Suprapubic skin (tissue), 4 donors: ENCODE measurements around the gene PMEL. TPM values are rescaled to one million over a fixed set of nuclear protein-coding genes. Genes with fewer than 3 reads are reported as not detected.

Source experiments
- DNase-seq, 2 donors: peaks; one replicate each; pipeline ENCODE4 v3.0.0-alpha.2; 2019; ENCODE audit warnings: low spot score in 2 of 2
- H3K27ac ChIP-seq: fragments of 200-600 bp; sonication (generic); one replicate; pipeline ENCODE4 v1.5.1; 2019
- H3K27me3 ChIP-seq: fragments of 200-600 bp; sonication (generic); one replicate; pipeline ENCODE4 v1.5.1; 2019
- H3K36me3 ChIP-seq: fragments of 200-600 bp; sonication (generic); one replicate; pipeline ENCODE4 v1.5.1; 2019
- H3K4me1 ChIP-seq: fragments of 200-600 bp; sonication (generic); one replicate; pipeline ENCODE4 v1.5.1; 2019
- H3K4me3 ChIP-seq: fragments of 200-600 bp; sonication (generic); one replicate; pipeline ENCODE4 v1.5.1; 2019; ENCODE audit warnings: mild to moderate bottlenecking
- H3K9me3 ChIP-seq: fragments of 200-600 bp; sonication (generic); one replicate; pipeline ENCODE4 v1.5.1; 2019
- EP300 ChIP-seq: sonication (generic); formaldehyde crosslinking; IDR thresholded peaks from one replicate; pipeline ENCODE4 v1.6.1; 2017; ENCODE audit warnings: antibody characterized with exemption
- POLR2A ChIP-seq, 2 donors: fragments of 450-650 bp; IDR thresholded peaks; one replicate each; pipeline ENCODE4 v1.6.1; 2017; ENCODE audit warnings: antibody characterized with exemption in 2 of 2, mild to moderate bottlenecking in 2 of 2, moderate library complexity in 2 of 2
- POLR2AphosphoS5 ChIP-seq, 3 donors: sonication (generic); formaldehyde crosslinking; IDR thresholded peaks; one replicate each; pipeline ENCODE4 v1.6.1; 2017; ENCODE audit warnings: antibody characterized with exemption in 3 of 3
- WGBS: methylation state at CpG from one replicate; pipeline ENCODE4 v1.1.5; 2018; 5-methylcytosine and 5-hydroxymethylcytosine counted together
- total RNA-seq, 4 donors: library from RNA; depleted of rRNA; stranded (reverse); fragments of >200 nt; gene quantifications; one replicate each; pipeline ENCODE4 v1.1.0, GENCODE V29; 2016
- TF ChIP-seq, protein P1 (sequence below), 2 donors: fragments of 200-600 bp in 1 of 2; fragments of 450-650 bp in 1 of 2; sonication (generic) in 1 of 2; IDR thresholded peaks; one replicate each; pipeline ENCODE4 v1.5.1; 2016 to 2019; ENCODE audit warnings: antibody characterized with exemption in 2 of 2, mild to moderate bottlenecking in 1 of 2, moderate library complexity in 1 of 2

PMEL gene
- total RNA-seq, 4 donors from 2014 or later: 54.4 to 188 (median 71.7) TPM

DNA sequence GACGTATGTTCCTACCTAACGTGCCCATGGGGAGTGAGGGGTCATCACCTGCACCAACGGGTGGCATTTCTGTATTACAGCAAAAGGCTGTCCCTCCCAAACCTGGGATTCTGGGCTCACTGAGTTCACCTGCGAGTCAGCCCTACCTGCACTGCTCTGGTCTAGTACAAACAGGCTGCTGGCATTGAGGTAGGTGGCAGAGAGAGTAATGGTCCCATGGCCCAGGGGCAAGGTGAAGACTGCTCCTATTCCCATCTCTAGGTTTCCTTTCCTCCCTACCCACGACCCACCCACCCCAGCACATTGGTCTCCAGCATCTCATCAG is 31.7 kb upstream of the PMEL start:
- peak overlapping the region; percentile 59 for H3K4me3 ChIP-seq
- no peak for TF ChIP-seq POLR2A (IDR thresholded peaks at IDR 0.05)
- no peak for TF ChIP-seq POLR2AphosphoS5 (IDR thresholded peaks at IDR 0.05)
- TF ChIP-seq EP300: no peak
- TF ChIP-seq, protein P1, sequence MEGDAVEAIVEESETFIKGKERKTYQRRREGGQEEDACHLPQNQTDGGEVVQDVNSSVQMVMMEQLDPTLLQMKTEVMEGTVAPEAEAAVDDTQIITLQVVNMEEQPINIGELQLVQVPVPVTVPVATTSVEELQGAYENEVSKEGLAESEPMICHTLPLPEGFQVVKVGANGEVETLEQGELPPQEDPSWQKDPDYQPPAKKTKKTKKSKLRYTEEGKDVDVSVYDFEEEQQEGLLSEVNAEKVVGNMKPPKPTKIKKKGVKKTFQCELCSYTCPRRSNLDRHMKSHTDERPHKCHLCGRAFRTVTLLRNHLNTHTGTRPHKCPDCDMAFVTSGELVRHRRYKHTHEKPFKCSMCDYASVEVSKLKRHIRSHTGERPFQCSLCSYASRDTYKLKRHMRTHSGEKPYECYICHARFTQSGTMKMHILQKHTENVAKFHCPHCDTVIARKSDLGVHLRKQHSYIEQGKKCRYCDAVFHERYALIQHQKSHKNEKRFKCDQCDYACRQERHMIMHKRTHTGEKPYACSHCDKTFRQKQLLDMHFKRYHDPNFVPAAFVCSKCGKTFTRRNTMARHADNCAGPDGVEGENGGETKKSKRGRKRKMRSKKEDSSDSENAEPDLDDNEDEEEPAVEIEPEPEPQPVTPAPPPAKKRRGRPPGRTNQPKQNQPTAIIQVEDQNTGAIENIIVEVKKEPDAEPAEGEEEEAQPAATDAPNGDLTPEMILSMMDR (IDR thresholded peaks at IDR 0.05): no peak
- no peaks in the 10 kb centered on the region for H3K27me3 ChIP-seq
- 4% methylated on average over 5 of the region's 5 CpGs for WGBS
- H3K4me1 ChIP-seq: peaks cover 15% of the 10 kb centered on the region
- peaks cover 24% of the 10 kb centered on the region for H3K36me3 ChIP-seq
- H3K27ac ChIP-seq: peak overlapping the region; percentile 74
- DNase-seq: no peak
- no peaks in the 10 kb centered on the region for H3K9me3 ChIP-seq

DNA sequence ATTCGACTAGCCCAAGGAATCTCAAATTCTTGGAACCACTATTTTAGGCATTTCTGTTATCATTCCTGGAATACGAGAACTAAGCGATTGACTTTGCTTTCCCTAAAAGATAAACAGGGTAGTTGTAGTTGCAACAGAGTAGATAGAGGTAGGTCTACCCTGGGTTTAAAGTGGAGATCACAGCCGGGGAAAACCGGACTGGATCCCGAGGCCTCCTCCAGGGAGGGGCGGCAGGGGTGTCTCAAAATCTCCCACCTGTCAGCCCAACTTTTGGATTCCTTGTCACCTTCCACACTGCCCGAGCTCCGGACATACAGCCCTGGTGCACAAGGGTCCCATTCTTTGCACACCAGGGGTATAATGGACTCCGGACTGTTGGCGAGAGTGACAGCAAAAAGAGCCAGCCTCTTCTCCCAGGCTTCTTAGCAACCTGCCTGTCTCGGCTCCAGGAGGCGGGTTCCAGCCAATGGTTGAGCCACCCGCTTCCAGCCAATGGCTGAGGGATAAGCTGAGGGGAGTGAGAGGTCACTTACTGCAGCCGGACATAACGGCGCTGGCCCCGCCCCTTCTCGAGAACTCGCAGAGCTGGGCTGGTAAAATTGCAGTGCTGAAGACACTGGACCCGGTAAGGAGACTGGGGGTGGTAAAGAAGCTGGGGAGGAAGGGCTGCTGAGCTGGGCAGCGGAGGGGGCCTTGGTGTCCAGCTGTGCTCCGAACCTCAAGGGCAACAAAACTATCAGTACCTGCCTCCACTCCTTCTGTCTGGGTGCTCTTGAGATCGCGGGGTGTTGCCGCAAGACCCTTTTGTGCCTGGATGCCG is 31.1 kb upstream of the PMEL start, which contains the start of gene SUOX:
Gene SUOX (plus strand): TSS at position 562 of the 820 bp plus-strand sequence. CDS start 4,946 bp downstream, outside the sequence.
- peaks cover 15% of the 10 kb centered on the region for H3K4me1 ChIP-seq
- WGBS: under 1% methylated on average over 26 of the region's 27 CpGs
- H3K27ac ChIP-seq: peak within 1 kb of the TSS; percentile 74
- peak; percentile 96 to 98 for DNase-seq
- H3K36me3 ChIP-seq: peaks cover 28% of the 10 kb centered on the region
- no peaks in the 10 kb centered on the region for H3K9me3 ChIP-seq
- H3K27me3 ChIP-seq: no peaks in the 10 kb centered on the region
- H3K4me3 ChIP-seq: peak within 1 kb of the TSS; percentile 59
- TF ChIP-seq EP300: no peak
- peak in 1 of 3 donors; percentile 30 for TF ChIP-seq POLR2AphosphoS5 (IDR thresholded peaks at IDR 0.05)

DNA sequence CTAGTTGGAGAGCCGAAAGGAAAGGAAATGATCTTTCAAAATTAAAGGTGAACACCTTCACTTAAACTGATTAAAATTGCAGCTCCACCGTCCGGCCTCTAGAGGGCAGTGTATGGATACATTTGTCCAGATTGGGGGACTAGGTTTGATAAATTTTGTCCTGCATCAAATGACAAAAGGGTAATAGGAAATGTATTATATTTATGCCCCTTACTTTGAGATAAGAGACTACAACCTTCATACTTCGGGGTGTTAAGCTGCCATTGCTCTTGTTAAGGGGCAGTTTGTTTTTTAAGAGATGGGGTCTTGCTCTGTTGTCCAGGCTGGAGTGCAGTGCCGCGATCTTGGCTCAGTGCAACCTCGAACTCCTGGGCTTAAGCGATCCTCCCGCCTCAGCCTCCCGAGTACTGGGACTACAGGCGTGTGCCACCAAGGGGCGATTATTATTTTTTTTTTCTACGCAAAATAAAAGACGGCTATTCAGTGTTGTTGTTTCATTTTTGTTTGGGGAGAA is 30.4 kb upstream of the PMEL start:
- Histone ChIP-seq H3K36me3 (peaks cover 34% of the 10 kb centered on the region), H3K27me3 (no peaks in the 10 kb centered on the region), H3K4me1 (peaks cover 15% of the 10 kb centered on the region), H3K27ac (peak overlapping the region; percentile 74), H3K4me3 (peak overlapping the region; percentile 59), H3K9me3 (no peaks in the 10 kb centered on the region)
- WGBS: 25% methylated on average over 14 of the region's 14 CpGs
- DNase-seq: no peak
- TF ChIP-seq POLR2A (IDR thresholded peaks at IDR 0.05): no peak
- TF ChIP-seq EP300: no peak
- TF ChIP-seq, protein P1 (IDR thresholded peaks at IDR 0.05): peak; percentile 83 to 84
- no peak for TF ChIP-seq POLR2AphosphoS5 (IDR thresholded peaks at IDR 0.05)

DNA sequence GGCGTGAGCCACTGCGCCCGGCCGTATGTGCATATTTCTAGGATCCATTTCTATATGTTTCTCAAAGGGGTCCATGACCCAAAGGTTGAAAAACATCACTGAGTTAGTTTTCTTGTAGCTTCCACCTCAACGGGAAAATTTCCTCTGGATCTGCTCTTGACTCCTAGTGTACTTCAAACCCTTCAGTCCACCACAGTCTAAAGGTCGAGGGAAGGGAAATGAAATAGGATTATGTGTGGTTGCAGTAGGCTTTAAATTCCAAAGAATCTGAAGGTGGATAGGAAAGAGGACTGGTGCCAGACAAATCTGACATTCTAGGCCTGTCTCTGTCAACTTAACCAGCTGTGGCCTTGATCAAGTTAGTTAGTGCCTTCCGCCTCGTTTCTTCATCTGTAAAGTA is 29.5 kb upstream of the PMEL start:
- Histone ChIP-seq H3K4me1 (peaks cover 15% of the 10 kb centered on the region), H3K36me3 (peaks cover 43% of the 10 kb centered on the region), H3K27me3 (no peaks in the 10 kb centered on the region), H3K4me3 (no peak overlapping the region), H3K27ac (no peak overlapping the region), H3K9me3 (no peaks in the 10 kb centered on the region)
- DNase-seq: no peak
- TF ChIP-seq POLR2A (IDR thresholded peaks at IDR 0.05) (no peak), EP300 (no peak), POLR2AphosphoS5 (IDR thresholded peaks at IDR 0.05) (no peak)
- TF ChIP-seq, protein P1 (IDR thresholded peaks at IDR 0.05): no peak
- 87% methylated on average over 8 of the region's 8 CpGs for WGBS

DNA sequence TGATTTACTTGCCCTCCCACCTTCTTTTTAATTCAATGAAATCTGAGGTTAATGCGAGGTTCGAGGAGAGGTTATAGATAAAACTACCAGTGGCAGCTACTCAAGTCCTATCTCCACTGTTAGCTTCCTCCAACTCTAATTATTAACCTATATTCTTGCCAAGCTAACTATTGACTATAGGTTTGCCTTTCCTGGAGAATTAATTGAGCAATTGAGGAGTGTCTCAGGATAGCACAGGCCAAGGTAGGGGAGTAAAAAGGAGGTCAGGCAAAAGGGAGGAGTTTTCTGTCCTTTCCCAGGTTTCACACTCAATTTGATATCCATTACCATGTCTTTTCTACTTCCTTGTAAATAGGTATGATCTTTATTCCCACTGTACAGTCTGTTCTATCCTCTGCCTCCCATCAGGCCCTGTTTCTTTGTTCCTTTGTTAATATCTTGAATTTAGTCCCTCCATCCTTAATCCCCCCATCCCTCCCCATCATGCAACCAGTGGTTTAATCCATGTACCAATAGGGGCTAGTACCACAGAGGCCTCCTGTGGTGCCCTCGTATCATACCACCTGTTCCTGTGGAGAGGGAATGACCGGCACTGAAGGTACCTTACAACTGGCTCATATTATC is 27.5 kb upstream of the PMEL start:
- WGBS: 83% methylated on average over 4 of the region's 4 CpGs
- no peak overlapping the region for H3K27ac ChIP-seq

More for the DNA sequence above, 27.5 kb upstream of the PMEL start:
- no peaks in the 10 kb centered on the region for H3K27me3 ChIP-seq
- H3K36me3 ChIP-seq: peaks cover 61% of the 10 kb centered on the region
- no peak for TF ChIP-seq POLR2AphosphoS5 (IDR thresholded peaks at IDR 0.05)
- TF ChIP-seq POLR2A (IDR thresholded peaks at IDR 0.05): no peak
- no peak for TF ChIP-seq EP300
- TF ChIP-seq, protein P1 (IDR thresholded peaks at IDR 0.05): no peak
- DNase-seq: no peak
- H3K4me1 ChIP-seq: peaks cover 15% of the 10 kb centered on the region
- H3K4me3 ChIP-seq: no peak overlapping the region
- H3K9me3 ChIP-seq: no peaks in the 10 kb centered on the region
